NCI-H2227 (cell line): ENCODE measurements around the gene ACP5.

Experiments
- DNase-seq: peaks from one replicate; lab custom pipeline; 2025; ENCODE audit not compliant: unreplicated experiment; lab: John Stamatoyannopoulos, UW

The ACP5 gene

DNA sequence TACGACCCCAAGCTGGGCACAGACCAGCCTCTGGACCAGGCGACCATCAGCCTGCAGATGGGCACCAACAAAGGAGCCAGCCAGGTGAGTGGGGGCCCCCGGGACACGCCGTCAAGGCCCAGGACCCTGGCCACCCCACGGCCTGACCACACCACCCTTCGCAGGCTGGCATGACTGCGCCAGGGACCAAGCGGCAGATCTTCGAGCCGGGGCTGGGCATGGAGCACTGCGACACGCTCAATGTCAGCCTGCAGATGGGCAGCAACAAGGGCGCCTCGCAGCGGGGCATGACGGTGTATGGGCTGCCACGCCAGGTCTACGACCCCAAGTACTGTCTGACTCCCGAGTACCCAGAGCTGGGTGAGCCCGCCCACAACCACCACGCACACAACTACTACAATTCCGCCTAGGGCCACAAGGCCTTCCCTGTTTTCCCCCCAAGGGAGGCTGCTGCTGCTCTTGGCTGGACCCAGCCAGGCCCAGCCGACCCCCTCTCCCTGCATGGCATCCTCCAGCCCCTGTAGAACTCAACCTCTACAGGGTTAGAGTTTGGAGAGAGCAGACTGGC lies 28.0 kb downstream of the ACP5 start:
- DNase-seq, result no peak

GRCh38 chr19:11547929-11548700 lies 29.3 kb downstream of the ACP5 start:
- DNase-seq, result no peak

DNA sequence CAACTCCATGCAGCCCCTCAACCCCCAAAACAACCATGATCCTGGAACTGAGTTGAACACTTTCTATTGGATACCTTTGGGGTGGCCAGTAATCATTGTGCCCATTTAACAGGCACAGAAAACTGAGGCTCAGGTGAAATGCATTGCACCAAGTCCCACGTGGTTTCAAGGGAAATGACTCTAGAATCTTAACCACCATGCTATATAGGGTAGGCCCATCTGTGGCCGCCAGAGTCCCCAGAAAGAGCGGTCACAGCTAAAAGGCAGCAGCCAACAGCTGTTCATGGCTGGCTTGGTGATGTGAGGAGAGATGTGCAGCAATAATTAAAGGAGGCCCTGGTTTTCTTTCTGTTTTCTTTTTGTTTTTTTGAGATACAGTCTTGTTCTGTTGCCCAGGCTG lies 36.2 kb downstream of the ACP5 start:
- DNase-seq, result no peak

- DNase-seq, result no peak
These were observed 36.8 kb downstream of the ACP5 start for GRCh38 chr19:11540645-11541044.

DNA sequence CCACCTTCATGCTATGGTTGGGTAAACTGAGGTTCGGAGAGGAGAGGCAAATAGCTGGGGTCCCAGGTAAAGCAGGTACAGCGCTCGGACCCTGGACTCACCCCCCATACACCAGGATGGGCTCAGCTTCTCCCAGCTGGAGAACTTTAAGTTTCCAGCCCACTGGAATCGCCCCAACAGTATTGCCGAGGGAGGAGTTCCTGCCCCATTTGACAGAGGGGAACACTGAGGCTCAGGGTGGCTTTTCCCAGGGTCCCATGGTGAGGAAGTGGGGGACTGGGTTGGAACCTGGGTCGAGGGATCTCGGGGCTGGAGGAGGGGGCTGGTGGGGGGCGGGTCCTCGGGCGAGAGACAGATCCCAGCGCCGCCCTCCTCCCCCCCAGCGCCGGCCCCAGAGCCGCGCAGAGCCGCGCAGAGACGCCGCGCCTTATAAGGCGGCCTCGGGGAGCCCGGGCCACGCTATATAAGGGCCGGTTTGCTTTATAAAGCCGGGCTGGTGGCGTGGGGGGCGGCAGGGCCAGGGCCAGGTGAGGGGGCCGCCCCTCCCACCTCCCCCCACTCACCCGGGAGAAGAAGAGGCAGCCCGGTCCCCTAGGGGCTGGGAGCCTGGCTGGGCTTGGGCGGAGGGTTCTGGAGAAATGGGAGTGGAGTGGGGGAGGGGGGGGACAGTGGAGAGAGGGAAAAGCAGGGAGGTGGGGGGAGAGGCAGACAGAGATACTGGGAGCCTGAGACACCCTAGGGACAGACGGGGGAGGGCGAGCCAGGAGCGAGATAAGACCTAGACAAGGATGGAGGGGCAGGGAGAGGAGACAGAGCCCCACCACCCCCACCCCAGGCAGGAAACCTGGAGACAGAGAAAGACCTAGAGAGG lies 37.7 kb downstream of the ACP5 start:
- DNase-seq, result peak; percentile 59

DNA sequence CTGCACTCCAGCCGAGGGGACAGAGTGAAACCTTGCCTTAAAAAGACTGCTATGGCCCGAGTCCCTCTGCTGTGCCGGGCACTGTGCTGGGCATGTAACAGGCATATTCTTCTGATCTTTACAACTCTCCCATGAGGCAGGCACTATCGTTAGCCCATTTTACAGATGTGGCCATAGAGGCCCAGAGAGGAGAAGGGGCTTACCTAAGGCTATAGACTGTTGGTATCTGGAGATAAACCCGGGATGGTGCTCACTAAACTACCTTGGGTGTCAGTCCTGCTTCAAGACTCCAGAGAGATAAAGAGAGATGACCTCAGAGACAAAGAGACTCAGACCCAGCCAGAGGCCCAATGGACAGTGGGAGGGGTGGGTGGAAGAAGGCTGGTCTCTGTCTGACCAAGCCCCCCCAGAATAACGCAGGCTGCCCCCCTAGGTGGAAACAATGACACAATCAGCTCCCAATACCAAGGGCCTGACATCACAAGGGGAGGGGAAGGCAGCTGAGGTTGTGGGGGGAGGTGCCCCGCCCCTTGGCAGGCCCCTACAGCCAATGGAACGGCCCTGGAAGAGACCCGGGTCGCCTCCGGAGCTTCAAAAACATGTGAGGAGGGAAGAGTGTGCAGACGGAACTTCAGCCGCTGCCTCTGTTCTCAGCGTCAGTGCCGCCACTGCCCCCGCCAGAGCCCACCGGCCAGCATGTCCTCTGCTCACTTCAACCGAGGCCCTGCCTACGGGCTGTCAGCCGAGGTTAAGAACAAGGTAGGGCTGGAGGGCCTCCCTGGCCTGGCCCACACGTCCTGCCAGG lies 39.0 kb downstream of the ACP5 start, which contains the start of gene CNN1:
TSS of gene CNN1 (plus strand) at position 620 of the 805 bp plus-strand sequence. CDS start at position 697, 77 bp downstream.
- DNase-seq, result peak; percentile 30

- peak; percentile 93 for DNase-seq
These were observed 41.5 kb downstream of the ACP5 start for GRCh38 chr19:11535792-11536595.

GRCh38 chr19:11534948-11535347 lies 42.5 kb downstream of the ACP5 start:
- no peak for DNase-seq

GRCh38 chr19:11534538-11534937 lies 42.9 kb downstream of the ACP5 start:
- no peak for DNase-seq

DNA sequence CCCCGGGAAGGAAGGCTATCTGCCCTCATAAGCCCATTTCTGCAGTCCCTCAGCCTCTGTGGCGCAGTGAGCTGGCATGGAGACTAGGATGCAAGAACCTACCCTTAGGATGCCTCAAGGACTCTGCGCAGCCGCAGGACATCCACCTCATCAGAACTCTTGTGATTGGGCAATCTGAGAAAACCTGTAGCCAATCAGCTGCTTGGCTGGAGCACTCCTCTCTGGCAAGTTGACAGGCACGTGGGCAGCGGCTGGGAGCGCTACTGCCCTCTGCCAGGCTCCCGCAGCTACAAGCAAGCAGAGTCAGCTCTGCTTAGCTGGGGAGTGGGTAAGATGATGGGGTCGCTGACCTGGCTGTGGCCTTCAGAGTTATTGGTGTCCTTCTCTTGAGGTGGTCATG lies 47.0 kb downstream of the ACP5 start:
- DNase-seq, result peak; percentile 81

DNA sequence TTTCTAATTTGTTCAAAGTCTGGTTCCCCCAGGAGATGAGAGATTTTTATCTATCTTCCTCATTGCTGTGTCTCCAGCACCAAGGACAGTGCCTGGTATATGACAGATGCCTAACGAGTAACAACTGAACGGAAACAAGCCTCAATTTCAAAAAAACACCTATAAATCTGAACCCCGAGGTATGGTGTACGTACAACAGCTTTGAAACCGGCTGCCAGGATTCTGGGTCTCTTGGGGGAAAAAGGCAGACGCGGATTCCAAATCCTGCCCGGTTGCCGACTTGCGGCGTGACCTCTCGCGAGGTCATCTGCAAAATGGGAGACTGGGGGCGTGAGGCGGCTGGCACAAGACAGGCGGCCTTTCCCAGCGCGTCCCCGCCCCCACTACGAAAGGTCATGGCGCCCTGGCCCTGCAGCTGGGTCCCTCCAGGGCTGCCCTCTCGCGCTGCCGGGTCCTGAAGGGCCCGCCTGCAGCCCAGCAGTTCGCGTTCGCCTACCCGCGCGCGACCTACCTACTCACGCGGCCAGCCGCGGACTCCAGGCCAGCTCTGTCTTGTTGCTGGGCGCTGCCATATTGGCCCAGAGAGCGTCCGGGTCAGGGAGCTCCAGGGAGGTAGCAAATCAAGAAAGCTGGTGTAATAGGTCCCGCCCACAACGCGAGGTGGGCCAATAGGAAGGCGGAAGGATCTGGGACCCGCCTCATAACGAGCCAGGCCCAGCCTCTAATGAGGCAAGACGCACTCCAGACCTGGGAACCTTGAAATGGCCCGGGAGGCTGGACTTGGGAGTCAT lies 48.7 kb downstream of the ACP5 start, which contains the start of gene ECSIT:
TSS of gene ECSIT (minus strand) at position 584 of the 791 bp plus-strand sequence. CDS start 9,964 bp downstream, outside the sequence.
- peak; percentile 96 for DNase-seq
